HepG2 (cell line): ENCODE results near the gene NCKAP5L. TPM values are rescaled to one million over a fixed set of nuclear protein-coding genes. Genes with fewer than 3 reads are reported as not detected.

Source experiments
- ATF7-NPFF ChIP-seq: sonication (generic); formaldehyde crosslinking; IDR thresholded peaks from 2 replicates; pipeline ENCODE4 v1.8.1; 2023; ENCODE audit warnings: mild to moderate bottlenecking, low read depth, missing genetic modification reagents, moderate library complexity
- ELF4 ChIP-seq: sonication (generic); formaldehyde crosslinking; IDR thresholded peaks from 2 replicates; pipeline ENCODE4 v1.5.0; 2020; ENCODE audit warnings: missing genetic modification reagents, mild to moderate bottlenecking, moderate library complexity, borderline replicate concordance
- FOSL2 ChIP-seq: sonication (generic); formaldehyde crosslinking; IDR thresholded peaks from 2 replicates; pipeline ENCODE4 v1.4.0; 2020; ENCODE audit warnings: missing genetic modification reagents
- GLMP ChIP-seq: sonication (generic); formaldehyde crosslinking; IDR thresholded peaks from 2 replicates; pipeline ENCODE4 v1.9.0; 2021; ENCODE audit warnings: missing genetic modification reagents, mild to moderate bottlenecking, borderline replicate concordance
- JDP2 ChIP-seq: sonication (generic); formaldehyde crosslinking; IDR thresholded peaks from 2 replicates; pipeline ENCODE4 v1.8.1; 2022; ENCODE audit warnings: missing genetic modification reagents, borderline replicate concordance
- MED8 ChIP-seq: sonication (generic); formaldehyde crosslinking; IDR thresholded peaks from 2 replicates; pipeline ENCODE4 v1.8.1; 2023; ENCODE audit warnings: mild to moderate bottlenecking, missing genetic modification reagents; ENCODE audit not compliant: insufficient replicate concordance
- SOX13 ChIP-seq, 3 experiments: fragments of 450-650 bp in 1 of 3; sonication (generic) in 1 of 3; formaldehyde crosslinking in 1 of 3; IDR thresholded peaks in 2 of 3; conservative IDR thresholded peaks in 1 of 3; 2 replicates each; pipeline versions ENCODE4 v1.5.0 to v1.6.1; 2016 to 2020; ENCODE audit warnings: antibody characterized with exemption in 1 of 3, mild to moderate bottlenecking in 1 of 3, missing compliant biosample characterization in 1 of 3, missing genetic modification reagents in 1 of 3, moderate library complexity in 1 of 3
- ZBTB20 ChIP-seq: sonication (generic); formaldehyde crosslinking; IDR thresholded peaks from 2 replicates; pipeline ENCODE4 v1.8.1; 2023; ENCODE audit warnings: missing genetic modification reagents, low read depth, mild to moderate bottlenecking, borderline replicate concordance
- ZHX2 ChIP-seq, 2 experiments: sonication (generic) in 1 of 2; formaldehyde crosslinking in 1 of 2; IDR thresholded peaks; 2 replicates each; pipeline versions ENCODE4 v1.6.1 to v1.9.0; 2014 to 2022; ENCODE audit warnings: antibody characterized with exemption in 1 of 2, borderline replicate concordance in 1 of 2, inconsistent platforms in 1 of 2, low read depth in 1 of 2, missing genetic modification reagents in 1 of 2
- ZNF275 ChIP-seq: sonication (generic); formaldehyde crosslinking; IDR thresholded peaks from 2 replicates; pipeline ENCODE4 v1.8.0; 2022; ENCODE audit warnings: missing genetic modification reagents, mild to moderate bottlenecking, inconsistent platforms, borderline replicate concordance
- ZNF350 ChIP-seq: sonication (generic); formaldehyde crosslinking; IDR thresholded peaks from 2 replicates; pipeline ENCODE4 v1.4.0; 2020; ENCODE audit warnings: mild to moderate bottlenecking, low read depth, missing genetic modification reagents, borderline replicate concordance
- ZNF549 ChIP-seq: sonication (generic); formaldehyde crosslinking; IDR thresholded peaks from 2 replicates; pipeline ENCODE4 v1.5.0; 2020; ENCODE audit warnings: missing genetic modification reagents
- ZNF550 ChIP-seq: sonication (generic); formaldehyde crosslinking; IDR thresholded peaks from 2 replicates; pipeline ENCODE4 v1.4.0; 2020; ENCODE audit warnings: mild to moderate bottlenecking, missing genetic modification reagents, borderline replicate concordance
- ZNF557 ChIP-seq: sonication (generic); formaldehyde crosslinking; IDR thresholded peaks from 2 replicates; pipeline ENCODE4 v1.4.0; 2020; ENCODE audit warnings: missing genetic modification reagents
- ZNF597 ChIP-seq: sonication (generic); formaldehyde crosslinking; IDR thresholded peaks from 2 replicates; pipeline ENCODE4 v1.5.0; 2020; ENCODE audit warnings: missing genetic modification reagents
- polyA plus RNA-seq, 8 experiments: library from polyadenylated mRNA; depleted of rRNA in 3 of 8; stranded (reverse) in 7 of 8; unstranded in 1 of 8; fragments of >200 nt; fragmentation: Illumina TruSeq in 4 of 8; extraction: Trizol in 4 of 8; gene quantifications; 2 replicates each; pipeline versions ENCODE4 v1.2.1 to v1.2.3, GENCODE V29; 2011 to 2016; ENCODE audit warnings: low read depth in 4 of 8, missing spikeins in 1 of 8, mixed read lengths in 1 of 8; ENCODE audit not compliant: insufficient read depth in 1 of 8
- total RNA-seq, 5 experiments: library from RNA; depleted of rRNA; stranded (reverse); fragments of >200 nt; fragmentation: Illumina TruSeq; extraction: Trizol; gene quantifications; 2 replicates each; pipeline ENCODE4 v1.2.3, GENCODE V29; 2016; ENCODE audit warnings: low read depth in 1 of 5

NCKAP5L gene
- total and polyA plus RNA-seq, 2 of the 13 experiments (the other 11 are each of a cell fraction or from before 2014, with no cell fraction given) = 4.1 to 9.0 TPM

- TF ChIP-seq ZNF350 (CRISPR knock-in tag) = peak; percentile 56; the same call in 1 of the 2 replicates
- TF ChIP-seq FOSL2 (CRISPR knock-in tag) = no peak
- TF ChIP-seq SOX13 (IDR thresholded peaks at IDR 0.05) = no peak
- TF ChIP-seq SOX13 (CRISPR knock-in tag; conservative IDR thresholded peaks at IDR 0.05 in 1 of 2, IDR thresholded peaks at IDR 0.05 in 1 of 2) = 0 out of 4 replicates have a peak, but pooled peaks of 1 of the 2 experiments have one; percentile 47
- TF ChIP-seq MED8 (CRISPR knock-in tag) = peak; percentile 24
- TF ChIP-seq ZNF549 (CRISPR knock-in tag) = no peak
- TF ChIP-seq ELF4 (CRISPR knock-in tag) = peak; percentile 58; the same call in 1 of the 2 replicates
- TF ChIP-seq ZNF550 (CRISPR knock-in tag) = no peak
- TF ChIP-seq GLMP = no peak; the same call in 1 of the 2 replicates
- TF ChIP-seq ZNF557 = 0 out of 2 replicates have a peak, but pooled peaks have one; percentile 52
- no peak for TF ChIP-seq JDP2 (CRISPR knock-in tag)
- no peak for TF ChIP-seq ZBTB20
- TF ChIP-seq ZNF597 (CRISPR knock-in tag) = no peak
- peak; percentile 79; the same call in 1 of the 2 replicates for TF ChIP-seq ZHX2 (IDR thresholded peaks at IDR 0.05; ENCODE audit: low read depth)
- TF ChIP-seq ZHX2 (CRISPR knock-in tag; IDR thresholded peaks at IDR 0.05; ENCODE audit: borderline replicate concordance) = 0 out of 2 replicates have a peak, but pooled peaks have one; percentile 39
- TF ChIP-seq ATF7-NPFF = peak; percentile 86
- peak; percentile 91 for TF ChIP-seq ZNF275 (CRISPR knock-in tag)
Measured at GRCh38 chr12:49842519-49843352, 14.5 kb upstream of the NCKAP5L start, which contains the start of gene BCDIN3D (continued).
